Fibroblast of skin of left quadriceps (primary cell): Measurements from ENCODE around the gene TRMT2A.

Experiments
- DNase-seq, 2 experiments: peaks; one replicate each; pipeline ENCODE4 v3.0.0-alpha.2; 2013; ENCODE audit warnings: low read depth in 2 of 2

Gene TRMT2A

DNA sequence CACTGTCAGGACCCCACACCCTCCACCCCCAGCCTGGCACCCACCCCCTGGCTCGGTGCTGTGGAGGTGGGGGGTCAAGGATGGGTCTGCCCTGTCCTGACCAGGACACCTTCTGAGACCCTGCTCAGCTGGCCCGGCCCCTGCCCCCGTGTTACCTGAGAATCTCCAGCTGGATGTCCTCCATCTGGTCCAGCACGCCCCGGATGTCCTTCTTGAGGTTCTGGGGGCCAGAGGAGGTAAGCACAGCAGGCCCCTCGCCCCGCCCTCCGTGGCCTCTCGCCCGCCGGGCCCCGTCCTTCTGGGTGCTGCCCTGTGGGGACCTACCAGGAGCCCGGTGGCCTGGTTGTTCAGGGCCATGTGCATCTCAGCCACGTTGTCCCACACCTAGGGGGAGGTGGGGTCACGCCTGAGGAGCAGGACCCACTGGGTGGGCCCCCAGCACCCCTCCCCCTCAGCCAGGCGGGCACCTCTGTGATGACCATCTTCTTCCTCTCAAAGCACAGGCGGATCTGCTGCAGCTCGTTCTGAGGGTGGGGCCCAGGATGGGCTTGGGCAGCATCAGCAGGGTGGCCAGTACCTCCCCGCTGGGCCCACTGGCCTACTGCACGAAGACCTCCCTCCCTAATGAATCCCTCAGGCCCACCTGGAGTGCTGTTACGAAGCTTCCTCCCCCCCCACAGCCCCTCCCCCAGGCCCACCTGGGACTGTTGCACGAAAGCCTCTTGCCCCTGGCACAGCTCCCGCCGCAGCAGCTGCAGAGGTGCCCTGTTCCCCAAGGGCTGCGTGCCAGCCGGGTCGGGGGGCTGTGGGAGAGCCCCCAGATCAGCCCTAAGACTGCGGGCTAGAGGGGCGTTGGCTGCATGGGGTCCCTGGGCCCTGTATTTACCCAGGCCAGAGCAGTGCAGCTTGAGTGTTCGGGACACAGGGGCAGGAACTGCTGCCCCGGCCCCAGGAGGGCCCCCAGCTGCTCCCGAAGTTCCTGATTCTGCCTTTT, 32.5 kb upstream of the TRMT2A start:
- DNase-seq = no peak

DNA sequence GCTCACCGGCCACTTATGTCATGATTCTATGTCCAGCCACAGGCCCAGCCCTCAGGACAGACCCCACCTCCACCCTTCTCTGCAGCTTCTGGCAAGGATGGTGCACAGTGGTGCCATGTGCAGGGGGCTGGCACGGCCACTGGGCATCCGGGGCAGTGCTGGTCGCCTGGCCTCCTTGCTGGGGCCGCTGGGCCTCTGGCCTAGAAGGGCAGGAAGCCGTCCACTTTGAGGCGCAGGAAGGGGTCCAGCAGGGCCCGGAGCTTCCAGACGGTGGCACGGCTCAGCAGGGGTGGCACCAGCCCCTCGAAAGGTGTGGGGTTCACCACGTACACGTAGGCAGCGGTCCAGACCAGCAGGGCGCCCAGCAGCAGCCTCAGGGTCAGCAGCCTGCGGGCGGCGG, 31.4 kb upstream of the TRMT2A start:
- no peak for DNase-seq

DNA sequence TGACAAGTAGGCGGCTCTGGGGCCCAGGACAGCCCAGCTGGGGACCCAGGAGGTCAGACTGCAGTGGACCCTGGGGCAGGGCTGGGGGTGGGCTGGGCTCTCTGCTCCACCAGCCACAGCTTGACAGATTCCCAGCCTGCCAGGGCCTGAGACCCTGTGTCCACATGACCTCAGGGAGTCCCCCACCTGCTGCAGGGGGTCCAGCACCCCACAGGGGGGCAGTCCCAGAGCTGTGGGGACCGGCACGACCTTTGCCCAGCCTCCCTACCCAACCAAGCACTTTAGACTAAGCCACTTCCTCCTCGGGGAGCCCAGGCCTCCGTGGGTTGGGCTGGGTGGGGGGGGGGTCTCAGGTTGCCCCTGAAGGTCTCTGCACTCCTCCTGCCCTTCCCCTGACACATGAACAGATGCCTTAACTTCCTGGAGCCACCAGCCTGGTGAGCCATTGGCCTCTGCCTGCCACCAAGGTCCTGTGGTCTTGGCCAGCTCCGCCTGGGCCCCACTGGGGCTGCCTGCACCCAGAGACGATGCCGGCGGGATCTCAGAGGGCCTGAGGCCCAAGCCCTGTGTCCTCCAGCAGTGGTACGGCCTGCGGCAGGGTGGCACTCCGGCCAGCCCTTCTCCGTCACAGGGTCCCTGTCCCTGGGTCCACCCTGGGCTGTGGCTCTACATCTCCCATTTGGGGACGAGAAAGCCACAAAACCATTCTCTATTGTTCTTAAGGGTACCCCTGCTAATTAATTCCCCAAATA, 30.4 kb upstream of the TRMT2A start:
- DNase-seq = no peak

DNA sequence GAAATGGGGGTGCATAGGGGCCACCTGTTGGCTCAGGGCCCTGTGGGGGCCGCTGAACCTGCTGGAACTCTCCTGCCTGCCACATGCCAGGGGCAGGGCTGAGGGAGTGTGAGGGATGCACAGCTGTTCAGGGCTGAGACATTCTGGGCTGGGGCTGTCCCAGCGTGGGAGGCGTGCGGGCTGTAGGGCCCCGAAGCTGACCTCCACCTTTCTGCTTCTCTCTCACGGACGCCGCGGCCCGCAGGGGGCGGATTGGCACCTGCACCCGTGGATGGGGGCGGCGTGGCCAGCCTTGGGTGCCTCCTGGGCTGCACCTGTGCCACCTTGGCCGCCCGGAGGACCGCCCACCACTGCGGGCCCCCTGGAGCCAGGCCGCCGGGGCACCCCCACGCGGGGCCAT, 29.8 kb upstream of the TRMT2A start:
- no peak for DNase-seq

DNA sequence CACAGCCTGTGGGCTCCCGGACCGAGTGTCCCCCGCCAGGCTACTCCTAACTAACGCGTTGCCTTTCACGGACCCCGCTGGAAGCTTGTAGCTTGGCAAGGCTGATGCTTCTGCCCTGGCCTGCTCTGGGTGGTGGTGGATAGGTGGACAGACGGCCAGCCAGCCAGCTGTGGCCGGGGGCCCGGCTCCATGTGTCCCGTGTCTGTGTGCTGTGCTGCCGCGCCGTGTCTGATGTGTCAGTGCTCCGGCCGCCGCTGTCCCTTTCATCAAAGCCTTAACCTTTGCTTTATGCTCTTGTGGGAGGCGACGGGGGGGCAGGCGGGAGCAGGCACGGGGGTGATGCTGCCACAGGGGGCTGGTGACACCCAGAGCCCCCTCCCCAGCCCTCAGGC, 28.8 kb upstream of the TRMT2A start:
- no peak for DNase-seq

DNA sequence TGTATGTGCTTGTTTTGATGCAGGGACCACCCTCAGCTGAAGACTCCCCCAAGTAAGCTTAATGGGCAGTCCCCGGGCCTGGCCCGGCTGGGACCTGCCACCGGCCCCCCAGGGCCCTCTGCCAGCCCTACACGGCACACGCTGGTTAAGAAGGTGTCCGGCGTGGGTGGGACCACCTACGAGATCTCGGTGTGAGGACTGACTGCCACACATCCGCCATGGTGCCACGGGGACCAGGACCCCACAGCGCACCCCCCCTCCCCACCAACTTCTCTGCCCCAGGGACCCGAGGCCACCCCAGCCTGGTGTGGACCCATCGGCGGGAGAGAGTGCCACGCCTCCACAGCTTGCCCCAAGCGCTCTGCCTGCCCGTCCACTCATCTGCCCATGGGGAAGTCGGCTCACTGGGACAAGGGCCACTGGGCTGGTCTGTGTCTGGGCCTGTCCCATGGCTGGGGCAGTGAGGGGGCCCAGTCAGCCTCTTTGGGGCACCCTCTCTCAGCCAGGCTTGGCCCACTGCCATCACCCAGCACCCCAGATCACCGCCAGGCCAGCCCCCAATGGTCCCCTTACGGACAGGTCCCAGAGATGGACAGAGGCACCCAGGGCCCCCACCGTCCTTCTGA, 28.3 kb upstream of the TRMT2A start:
- no peak for DNase-seq

DNA sequence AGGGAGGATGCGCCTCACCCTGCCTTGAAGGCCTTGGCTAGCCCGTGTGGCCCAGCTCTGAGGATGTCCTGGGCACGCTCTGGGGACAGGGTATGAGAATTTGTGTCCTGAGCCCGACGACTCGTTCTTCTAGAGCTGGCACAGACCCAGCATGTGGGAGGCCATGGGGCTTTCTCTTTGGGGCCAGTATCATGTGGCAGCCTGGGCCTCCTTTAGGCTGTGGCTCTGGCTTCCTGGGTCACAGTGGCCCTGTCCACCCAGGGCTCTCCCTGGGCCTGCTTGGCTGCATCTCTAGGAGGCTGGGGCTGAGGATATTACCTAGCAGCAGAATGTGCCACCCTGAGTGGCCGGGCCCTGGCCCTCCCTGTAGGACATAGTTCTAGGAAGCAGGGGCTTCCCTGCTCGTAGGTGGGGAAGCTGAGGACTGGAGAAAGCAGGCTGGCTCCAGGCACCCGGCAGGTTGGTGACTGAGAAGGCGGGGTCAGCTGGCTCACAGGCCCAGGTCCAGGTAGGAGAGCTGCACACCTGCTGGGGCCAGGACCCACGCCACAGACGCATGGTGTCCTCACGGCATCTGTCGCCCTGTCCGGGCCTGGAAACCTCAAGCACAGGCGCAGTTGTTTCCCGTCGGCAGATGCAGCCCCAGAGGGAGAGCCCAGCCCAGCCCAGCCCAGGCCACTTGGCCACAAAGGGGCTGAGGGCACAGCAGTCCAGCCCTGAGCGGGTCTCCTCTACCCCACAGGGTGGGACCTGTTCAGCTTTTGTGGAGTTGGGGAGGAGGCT, 27.0 kb upstream of the TRMT2A start:
- no peak for DNase-seq

DNA sequence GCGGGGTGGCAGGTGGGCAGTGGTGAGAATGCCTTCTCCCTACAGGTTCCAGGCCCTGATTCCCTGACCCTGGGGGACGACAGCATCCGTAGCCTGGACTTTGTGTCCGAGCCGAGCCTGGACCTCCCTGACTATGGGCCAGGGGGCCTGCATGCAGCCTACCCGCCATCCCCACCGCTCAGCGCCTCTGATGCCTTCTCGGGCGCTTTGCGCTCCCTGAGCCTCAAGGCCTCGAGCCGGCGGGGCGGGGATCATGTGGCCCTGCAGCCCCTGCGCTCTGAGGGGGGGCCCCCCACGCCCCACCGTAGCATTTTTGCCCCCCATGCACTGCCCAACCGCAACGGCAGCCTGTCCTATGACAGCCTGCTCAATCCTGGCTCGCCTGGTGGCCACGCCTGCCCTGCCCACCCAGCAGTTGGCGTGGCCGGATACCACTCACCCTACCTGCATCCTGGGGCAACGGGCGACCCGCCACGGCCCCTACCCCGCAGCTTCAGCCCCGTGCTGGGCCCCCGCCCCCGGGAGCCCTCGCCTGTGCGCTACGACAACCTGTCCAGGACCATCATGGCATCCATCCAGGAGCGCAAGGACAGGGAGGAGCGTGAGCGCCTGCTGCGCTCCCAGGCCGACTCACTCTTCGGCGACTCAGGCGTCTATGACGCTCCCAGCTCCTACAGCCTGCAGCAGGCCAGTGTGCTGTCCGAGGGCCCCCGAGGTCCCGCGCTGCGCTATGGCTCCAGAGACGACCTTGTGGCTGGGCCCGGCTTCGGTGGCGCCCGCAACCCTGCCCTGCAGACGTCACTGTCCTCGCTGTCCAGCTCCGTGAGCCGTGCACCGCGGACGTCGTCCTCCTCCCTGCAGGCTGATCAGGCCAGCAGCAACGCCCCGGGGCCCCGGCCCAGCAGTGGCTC, 25.9 kb upstream of the TRMT2A start:
- no peak for DNase-seq

DNA sequence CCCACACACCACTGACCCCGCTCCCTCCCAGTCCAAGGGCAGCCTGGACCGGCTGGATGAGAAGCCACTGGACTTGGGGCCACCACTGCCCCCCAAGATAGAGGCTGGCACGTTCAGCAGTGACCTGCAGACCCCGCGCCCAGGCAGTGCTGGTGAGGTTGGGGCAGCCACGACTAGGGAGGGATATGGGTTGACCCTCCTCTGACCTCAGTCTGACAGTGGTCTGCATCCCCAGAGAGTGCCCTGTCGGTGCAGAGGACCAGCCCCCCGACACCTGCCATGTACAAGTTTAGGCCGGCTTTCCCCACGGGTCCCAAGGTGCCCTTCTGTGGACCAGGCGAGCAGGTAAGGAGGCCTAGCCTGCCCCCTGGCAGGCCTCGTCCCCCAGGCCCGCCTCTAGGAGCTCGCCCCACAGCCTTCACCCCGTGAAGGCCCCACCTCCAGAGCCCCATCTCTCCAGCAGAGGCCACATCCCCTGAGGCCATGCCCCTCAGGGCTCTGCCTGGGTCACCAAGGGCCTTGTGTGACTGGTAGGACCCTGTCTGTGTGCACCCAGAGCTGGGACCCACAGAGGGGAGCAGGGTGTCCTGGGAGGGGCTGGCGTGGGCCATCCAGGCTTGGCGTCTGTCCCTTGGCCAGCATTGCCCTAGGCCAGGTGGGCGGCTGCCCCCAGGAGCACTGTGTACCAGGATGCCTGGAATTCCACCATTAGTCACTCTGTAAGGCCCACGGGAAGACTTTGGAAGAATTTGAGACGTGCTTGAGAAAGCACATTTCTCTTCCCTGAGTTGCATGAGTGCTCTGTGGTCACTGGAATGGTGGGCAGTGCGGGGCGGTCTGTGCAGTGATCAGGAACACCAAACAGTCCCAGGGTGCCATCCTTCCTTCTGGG, 24.4 kb upstream of the TRMT2A start:
- DNase-seq = peak; percentile 21 to 22

DNA sequence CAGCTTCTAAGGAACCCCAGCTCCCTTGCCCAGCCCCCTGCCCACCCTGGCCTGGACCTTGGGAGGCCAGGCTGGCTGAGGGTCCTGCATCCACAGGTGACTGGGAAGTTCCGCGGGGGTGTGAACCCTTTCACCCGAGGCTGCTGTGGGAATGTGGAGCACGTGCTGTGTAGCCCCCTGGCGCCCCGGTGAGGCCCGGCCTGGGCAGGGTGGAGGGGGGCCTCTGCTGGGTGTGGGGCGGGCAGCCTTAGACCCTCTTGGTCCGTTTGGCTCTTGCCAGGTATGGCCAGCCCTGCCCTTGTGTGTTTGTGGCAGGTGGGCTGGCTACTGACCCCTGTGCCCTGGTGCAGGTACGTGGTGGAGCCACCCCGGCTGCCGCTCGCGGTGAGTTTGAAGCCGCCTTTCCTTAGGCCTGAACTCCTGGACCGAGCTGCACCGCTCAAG, 23.5 kb upstream of the TRMT2A start:
- no peak for DNase-seq

DNA sequence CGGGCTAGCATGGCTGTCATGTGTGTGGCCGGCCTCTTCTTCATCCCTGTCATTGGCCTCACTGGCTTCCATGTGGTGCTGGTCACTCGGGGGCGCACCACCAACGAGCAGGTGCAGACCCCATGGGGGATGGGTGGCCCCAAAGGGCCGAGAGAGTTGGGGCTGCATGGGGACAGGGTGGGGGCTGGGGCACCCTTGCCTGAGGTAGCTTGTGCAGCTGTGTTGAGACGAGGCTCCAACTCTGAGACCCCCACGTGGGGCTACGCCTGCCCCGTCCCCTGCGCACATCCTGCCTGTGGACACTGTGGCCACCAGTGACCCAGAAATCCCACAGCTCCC, 23.1 kb upstream of the TRMT2A start:
- no peak for DNase-seq

DNA sequence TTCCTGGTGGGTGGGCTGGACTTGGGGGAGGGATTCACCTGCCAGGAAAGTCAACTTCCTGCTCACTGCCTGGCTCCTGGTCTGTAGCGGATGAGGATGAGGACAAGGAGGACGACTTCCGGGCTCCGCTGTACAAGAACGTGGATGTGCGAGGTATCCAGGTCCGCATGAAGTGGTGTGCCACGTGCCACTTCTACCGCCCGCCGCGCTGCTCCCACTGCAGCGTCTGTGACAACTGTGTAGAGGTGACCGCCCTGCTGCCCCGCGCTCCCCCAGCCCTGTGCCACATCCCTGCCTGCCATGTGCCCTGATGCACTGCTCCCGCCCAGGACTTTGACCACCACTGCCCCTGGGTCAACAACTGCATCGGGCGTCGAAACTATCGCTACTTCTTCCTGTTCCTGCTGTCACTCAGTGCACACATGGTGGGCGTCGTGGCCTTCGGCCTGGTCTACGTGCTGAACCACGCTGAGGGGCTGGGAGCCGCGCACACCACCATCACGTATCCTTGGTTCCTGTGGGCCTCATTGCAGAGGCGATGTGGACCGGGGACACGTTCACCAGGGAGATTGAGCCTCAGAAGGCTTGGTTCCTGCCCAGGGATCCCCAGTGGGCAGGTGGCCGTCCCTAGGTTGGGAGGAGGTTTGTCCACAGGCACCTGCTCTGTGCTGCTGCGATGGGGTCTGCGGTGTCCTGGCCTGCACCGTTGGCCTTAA, 22.5 kb upstream of the TRMT2A start:
- no peak for DNase-seq

DNA sequence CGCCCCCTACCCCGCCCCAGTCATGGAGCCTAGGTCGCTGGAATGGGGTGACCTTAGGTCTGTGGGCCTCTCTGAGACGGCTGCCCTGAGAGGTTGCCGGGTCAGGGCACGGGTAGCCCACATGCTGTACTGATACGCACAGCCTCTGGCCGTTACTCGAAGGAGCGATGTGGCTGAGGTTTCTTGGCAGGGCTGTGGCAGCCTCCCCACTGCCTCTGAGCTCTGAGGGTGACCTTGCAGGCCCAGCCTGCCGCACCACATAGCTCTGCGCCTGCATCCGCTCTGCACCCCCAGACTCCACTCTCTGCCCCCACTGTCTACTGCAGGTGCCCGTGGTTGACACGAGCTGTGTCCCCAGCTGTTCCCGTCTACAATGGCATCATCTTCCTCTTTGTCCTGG, 21.8 kb upstream of the TRMT2A start:
- DNase-seq = no peak

DNA sequence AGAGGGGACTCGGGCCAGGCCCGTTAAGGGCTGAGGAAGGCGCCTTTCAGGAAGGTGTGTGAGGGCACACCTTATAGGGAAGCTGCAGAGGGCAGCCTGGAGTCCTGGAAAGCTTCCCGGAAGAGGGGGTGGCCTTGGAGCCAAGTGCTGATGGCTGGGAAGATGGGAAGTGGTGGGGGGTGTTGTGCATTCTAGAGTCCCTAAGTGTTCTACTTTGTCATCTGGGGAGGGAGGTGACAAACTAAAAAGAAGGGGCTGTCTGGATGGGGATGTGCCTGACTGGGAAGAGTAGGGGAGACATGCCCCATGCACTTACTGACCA, 21.4 kb upstream of the TRMT2A start:
- no peak for DNase-seq

DNA sequence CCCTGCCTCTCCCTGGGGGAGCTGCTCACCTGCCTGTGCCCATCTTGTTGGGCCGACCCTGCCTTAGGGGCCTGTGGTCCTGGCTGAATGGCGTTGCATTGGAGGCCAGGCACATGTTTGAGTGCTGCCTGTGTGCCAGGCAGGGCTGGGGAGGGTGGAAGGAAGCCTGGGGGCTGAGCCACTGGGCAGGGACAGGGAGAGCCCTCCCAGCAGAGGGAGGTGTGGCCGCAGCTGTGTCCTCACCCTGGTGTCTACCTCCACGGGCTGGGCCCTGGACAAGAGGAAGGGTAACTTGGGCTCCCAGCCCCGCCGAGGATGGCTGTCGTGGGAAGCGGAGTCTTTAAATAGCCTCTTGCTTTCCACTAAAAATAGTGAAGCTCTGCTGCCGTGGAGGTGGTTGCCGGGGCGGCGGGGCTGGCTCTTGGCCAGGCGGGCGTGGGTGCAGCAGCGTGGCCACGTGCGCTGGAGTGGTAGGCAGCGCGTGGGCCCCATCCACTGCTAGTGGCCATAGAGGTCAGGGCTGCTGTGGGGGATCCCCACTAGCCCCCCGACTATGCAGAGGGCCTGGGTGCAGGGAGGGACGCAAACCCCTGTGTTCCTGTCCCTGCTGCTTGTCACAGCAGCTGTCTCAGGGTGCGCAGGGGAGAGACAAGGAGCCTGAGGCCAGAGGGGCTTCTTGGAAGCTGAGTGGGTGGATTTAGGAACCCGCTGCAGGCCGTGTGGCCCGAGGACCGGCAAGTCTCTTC, 20.8 kb upstream of the TRMT2A start:
- DNase-seq = no peak

DNA sequence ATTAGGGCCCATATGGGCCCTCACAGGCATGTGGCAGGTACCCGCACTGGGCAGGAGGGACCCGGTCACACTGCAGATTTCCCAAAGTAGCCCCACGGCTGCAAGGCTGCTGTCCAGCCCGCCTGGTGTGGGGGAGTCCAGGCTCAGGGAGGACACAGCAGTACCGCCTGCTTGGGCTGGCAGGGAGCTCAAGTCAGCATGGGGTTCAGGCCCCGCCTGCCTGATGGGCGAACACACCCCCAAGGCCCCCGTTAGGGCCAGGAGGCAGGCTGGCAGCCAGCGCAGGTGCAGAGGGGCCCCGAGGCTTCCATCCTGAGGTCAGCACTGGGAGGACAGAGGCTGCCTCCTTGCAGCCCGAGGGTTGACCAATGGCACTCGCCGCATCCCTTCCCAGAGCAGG, 20.1 kb upstream of the TRMT2A start:
- no peak for DNase-seq

DNA sequence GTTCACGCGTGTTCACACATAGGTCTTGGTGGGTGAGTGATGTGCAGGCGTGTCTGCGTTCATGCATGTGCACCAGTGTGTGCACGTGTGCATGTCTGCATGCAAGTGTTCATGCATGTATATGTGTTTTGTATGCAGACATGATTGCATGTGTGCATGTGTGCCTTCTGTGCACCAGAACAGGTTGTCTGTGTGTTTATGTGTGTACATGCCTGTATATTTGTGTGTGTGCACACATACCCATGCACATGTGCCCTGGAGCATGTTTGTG, 19.5 kb upstream of the TRMT2A start:
- DNase-seq = no peak

DNA sequence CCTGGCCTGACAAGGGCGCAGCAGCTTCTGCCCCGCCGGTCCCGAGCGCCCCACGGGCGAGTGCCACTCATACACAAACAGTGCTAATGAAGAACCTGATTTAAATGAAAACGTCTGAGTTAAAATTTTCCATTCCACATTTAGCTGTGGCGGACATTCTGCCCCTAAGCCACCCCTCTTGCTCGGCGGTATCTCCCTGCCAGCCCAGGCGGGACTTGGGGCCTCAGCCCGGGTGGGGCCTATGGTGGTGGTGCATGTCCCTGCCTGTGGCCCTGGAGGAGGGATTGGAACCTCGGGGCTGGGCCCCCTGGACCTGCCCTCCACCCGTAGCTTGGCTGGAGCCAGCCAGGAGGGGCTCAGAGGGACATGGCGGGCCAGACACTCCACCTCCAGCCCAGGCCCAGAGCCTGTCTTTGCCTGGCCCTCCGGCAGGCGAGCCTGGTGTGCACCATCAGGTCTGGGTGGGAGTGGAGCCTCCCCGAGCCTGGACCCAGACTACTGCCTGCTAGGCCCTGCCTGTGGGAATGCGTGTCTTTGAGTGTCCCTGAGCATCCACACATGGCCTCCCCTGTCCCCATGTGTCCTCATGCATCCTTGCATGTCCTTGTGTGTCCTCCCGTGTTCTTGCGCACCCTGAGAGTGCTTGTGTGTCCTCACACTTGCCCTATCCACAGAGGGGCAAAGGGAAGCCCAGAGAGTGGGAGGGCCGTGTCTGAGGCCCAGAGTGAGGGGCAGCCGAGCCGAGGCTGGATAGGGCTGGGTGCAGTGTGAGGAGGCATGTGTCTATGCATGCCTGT, 19.0 kb upstream of the TRMT2A start:
- DNase-seq = no peak
